Neural progenitor cell (in vitro differentiated cells): ENCODE measurements around the gene NFATC1. TPM values are rescaled to one million over a fixed set of nuclear protein-coding genes. Genes with fewer than 3 reads are reported as not detected.
A peak's percentile ranks its signal among the peaks of the same experiment; 100 is the strongest.

ENCODE experiments used
- DNase-seq: peaks from one replicate; pipeline ENCODE4 v3.0.0-alpha.2; 2016; ENCODE audit warnings: low spot score
- H2AFZ ChIP-seq: fragments of 200-600 bp; sonication (generic); replicated peaks from 2 replicates; pipeline ENCODE4 v1.6.1; 2016; ENCODE audit warnings: antibody characterized with exemption
- H3F3A ChIP-seq: fragments of 200-600 bp; sonication (generic); 2 replicates; pipeline ENCODE4 v1.6.1; 2016; ENCODE audit warnings: antibody characterized with exemption, low read depth
- H3K27ac ChIP-seq: fragments of 200-600 bp; sonication (generic); 2 replicates; pipeline ENCODE4 v1.5.1; 2016; ENCODE audit warnings: mild to moderate bottlenecking
- H3K27me3 ChIP-seq: fragments of 200-600 bp; sonication (generic); 2 replicates; pipeline ENCODE4 v1.6.1; 2016; ENCODE audit warnings: mild to moderate bottlenecking, moderate library complexity
- H3K36me3 ChIP-seq: fragments of 200-600 bp; sonication (generic); 2 replicates; pipeline ENCODE4 v1.5.1; 2016
- H3K4me1 ChIP-seq: fragments of 200-600 bp; sonication (generic); 2 replicates; pipeline ENCODE4 v1.6.1; 2016; ENCODE audit warnings: mixed run types
- H3K4me2 ChIP-seq: fragments of 200-600 bp; sonication (generic); 2 replicates; pipeline ENCODE4 v1.6.1; 2016
- H3K4me3 ChIP-seq: fragments of 200-600 bp; sonication (generic); 2 replicates; pipeline ENCODE4 v1.5.1; 2016
- H3K79me2 ChIP-seq: fragments of 200-600 bp; sonication (generic); 2 replicates; pipeline ENCODE4 v1.6.1; 2016; ENCODE audit warnings: low read depth
- H3K9ac ChIP-seq: fragments of 200-600 bp; sonication (generic); 2 replicates; pipeline ENCODE4 v1.6.1; 2016
- H3K9me3 ChIP-seq: fragments of 200-600 bp; sonication (generic); 2 replicates; pipeline ENCODE4 v1.5.1; 2016; ENCODE audit warnings: low read depth
- H4K20me1 ChIP-seq: fragments of 200-600 bp; sonication (generic); 2 replicates; pipeline ENCODE4 v1.6.1; 2016; ENCODE audit warnings: low read depth
- H3K27ac Mint-ChIP-seq: 3 replicates; pipeline ENCODE4 v1.8.0; 2021; ENCODE audit warnings: mixed read lengths
- H3K27me3 Mint-ChIP-seq: 2 replicates; pipeline ENCODE4 v1.8.0; 2022; ENCODE audit warnings: low read depth, mild to moderate bottlenecking, inconsistent platforms, moderate library complexity, mixed read lengths; ENCODE audit not compliant: insufficient read depth
- H3K36me3 Mint-ChIP-seq: 3 replicates; pipeline ENCODE4 v1.8.0; 2021; ENCODE audit warnings: mixed read lengths
- H3K4me1 Mint-ChIP-seq: 3 replicates; pipeline ENCODE4 v1.8.0; 2021; ENCODE audit warnings: mixed read lengths
- H3K4me3 Mint-ChIP-seq: 3 replicates; pipeline ENCODE4 v1.8.0; 2021; ENCODE audit warnings: mild to moderate bottlenecking, moderate library complexity, mixed read lengths
- H3K9me3 Mint-ChIP-seq: 3 replicates; pipeline ENCODE4 v1.8.0; 2020; ENCODE audit warnings: mixed read lengths
- EZH2 ChIP-seq: fragments of 200-600 bp; sonication (generic); IDR thresholded peaks from 2 replicates; pipeline ENCODE4 v1.6.1; 2017; ENCODE audit warnings: antibody characterized with exemption, mild to moderate bottlenecking, moderate library complexity
- EZH2phosphoT487 ChIP-seq: fragments of 200-600 bp; sonication (generic); IDR thresholded peaks from 2 replicates; pipeline ENCODE4 v1.6.1; 2017; ENCODE audit warnings: antibody characterized with exemption
- total RNA-seq: library from RNA; depleted of rRNA; stranded (reverse); fragments of >200 nt; gene quantifications from 2 replicates; pipeline ENCODE4 v1.2.3, GENCODE V29; 2015; ENCODE audit warnings: low replicate concordance
- TF ChIP-seq, protein P1 (sequence below): fragments of 200-600 bp; sonication (generic); IDR thresholded peaks from 2 replicates; pipeline ENCODE4 v1.5.1; 2017; ENCODE audit warnings: antibody characterized with exemption, mild to moderate bottlenecking

NFATC1 gene
- total RNA-seq, 1 donor from 2014 or later: 2.3 TPM

GRCh38 chr18:79554321-79554720, 158.6 kb downstream of the NFATC1 start:
- Histone ChIP-seq H2AFZ (no peak overlapping the region), H3K4me1 (no peaks in the 10 kb centered on the region), H3F3A (no peaks in the 10 kb centered on the region), H3K9me3 (no peaks in the 10 kb centered on the region), H3K4me2 (no peak overlapping the region), H3K79me2 (no peaks in the 10 kb centered on the region), H4K20me1 (no peaks in the 10 kb centered on the region), H3K27ac (no peak overlapping the region), H3K4me3 (no peak overlapping the region), H3K9ac (no peak overlapping the region), H3K27me3 (no peaks in the 10 kb centered on the region), H3K36me3 (no peaks in the 10 kb centered on the region)
- TF ChIP-seq, protein P1, sequence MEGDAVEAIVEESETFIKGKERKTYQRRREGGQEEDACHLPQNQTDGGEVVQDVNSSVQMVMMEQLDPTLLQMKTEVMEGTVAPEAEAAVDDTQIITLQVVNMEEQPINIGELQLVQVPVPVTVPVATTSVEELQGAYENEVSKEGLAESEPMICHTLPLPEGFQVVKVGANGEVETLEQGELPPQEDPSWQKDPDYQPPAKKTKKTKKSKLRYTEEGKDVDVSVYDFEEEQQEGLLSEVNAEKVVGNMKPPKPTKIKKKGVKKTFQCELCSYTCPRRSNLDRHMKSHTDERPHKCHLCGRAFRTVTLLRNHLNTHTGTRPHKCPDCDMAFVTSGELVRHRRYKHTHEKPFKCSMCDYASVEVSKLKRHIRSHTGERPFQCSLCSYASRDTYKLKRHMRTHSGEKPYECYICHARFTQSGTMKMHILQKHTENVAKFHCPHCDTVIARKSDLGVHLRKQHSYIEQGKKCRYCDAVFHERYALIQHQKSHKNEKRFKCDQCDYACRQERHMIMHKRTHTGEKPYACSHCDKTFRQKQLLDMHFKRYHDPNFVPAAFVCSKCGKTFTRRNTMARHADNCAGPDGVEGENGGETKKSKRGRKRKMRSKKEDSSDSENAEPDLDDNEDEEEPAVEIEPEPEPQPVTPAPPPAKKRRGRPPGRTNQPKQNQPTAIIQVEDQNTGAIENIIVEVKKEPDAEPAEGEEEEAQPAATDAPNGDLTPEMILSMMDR: no peak
- TF ChIP-seq EZH2 (no peak), EZH2phosphoT487 (no peak)
- peak overlapping the region; percentile 42 for H3K27ac Mint-ChIP-seq
- DNase-seq: no peak
- no peaks in the 10 kb centered on the region for H3K36me3 Mint-ChIP-seq
- H3K4me1 Mint-ChIP-seq: peaks cover 4% of the 10 kb centered on the region
- H3K9me3 Mint-ChIP-seq: peaks cover 8% of the 10 kb centered on the region
- H3K4me3 Mint-ChIP-seq: no peak overlapping the region
- peaks cover 6% of the 10 kb centered on the region for H3K27me3 Mint-ChIP-seq

GRCh38 chr18:79554945-79555645, 159.4 kb downstream of the NFATC1 start:
- Histone ChIP-seq H3K9ac (no peak overlapping the region), H3K27me3 (no peaks in the 10 kb centered on the region), H3K79me2 (no peaks in the 10 kb centered on the region), H4K20me1 (no peaks in the 10 kb centered on the region), H2AFZ (no peak overlapping the region), H3K9me3 (no peaks in the 10 kb centered on the region), H3K36me3 (no peaks in the 10 kb centered on the region), H3K27ac (no peak overlapping the region), H3K4me1 (no peaks in the 10 kb centered on the region), H3K4me2 (no peak overlapping the region), H3K4me3 (no peak overlapping the region), H3F3A (no peaks in the 10 kb centered on the region)
- peaks cover 13% of the 10 kb centered on the region for H3K9me3 Mint-ChIP-seq
- no peak for DNase-seq
- no peaks in the 10 kb centered on the region for H3K36me3 Mint-ChIP-seq
- peaks cover 8% of the 10 kb centered on the region for H3K27me3 Mint-ChIP-seq
- TF ChIP-seq, protein P1: no peak
- TF ChIP-seq EZH2phosphoT487: no peak
- TF ChIP-seq EZH2: no peak
- peak overlapping the region; percentile 63 for H3K27ac Mint-ChIP-seq
- peaks cover 4% of the 10 kb centered on the region for H3K4me1 Mint-ChIP-seq
- H3K4me3 Mint-ChIP-seq: no peak overlapping the region

DNA sequence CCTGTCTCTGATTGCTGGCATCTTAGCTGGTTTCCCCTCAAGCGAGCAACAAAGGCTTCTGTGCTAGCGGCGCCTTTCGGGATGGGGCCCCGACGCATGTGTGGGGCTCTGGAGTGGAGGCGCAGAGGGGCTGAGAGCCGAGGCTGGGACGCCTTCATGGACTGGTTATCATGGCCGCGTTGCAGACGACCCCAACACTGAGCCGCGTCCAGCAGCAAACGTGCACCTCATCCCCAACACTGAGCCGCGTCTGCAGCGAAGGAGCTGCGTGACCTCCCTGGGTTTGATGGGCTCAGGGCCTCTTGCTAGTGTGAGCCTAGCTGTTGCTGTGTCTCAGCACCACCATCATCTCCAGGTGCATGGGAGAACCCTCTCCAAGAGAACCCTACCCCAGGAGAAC, 160.2 kb downstream of the NFATC1 start:
- Mint-ChIP-seq H3K4me3 (no peak overlapping the region), H3K27ac (peak overlapping the region; percentile 63)
- no peak for DNase-seq

More for the DNA sequence above, 160.2 kb downstream of the NFATC1 start:
- peaks cover 4% of the 10 kb centered on the region for H3K4me1 Mint-ChIP-seq
- no peak overlapping the region for H3K9ac ChIP-seq
- H3K4me2 ChIP-seq: no peak overlapping the region
- peaks cover 15% of the 10 kb centered on the region for H3K9me3 Mint-ChIP-seq
- TF ChIP-seq, protein P1: no peak
- TF ChIP-seq EZH2phosphoT487: no peak
- TF ChIP-seq EZH2: no peak
- no peaks in the 10 kb centered on the region for H3K9me3 ChIP-seq
- H3K4me3 ChIP-seq: no peak overlapping the region
- H3K79me2 ChIP-seq: no peaks in the 10 kb centered on the region
- no peak overlapping the region for H2AFZ ChIP-seq
- H3K27ac ChIP-seq: no peak overlapping the region
- no peaks in the 10 kb centered on the region for H3K27me3 ChIP-seq
- no peaks in the 10 kb centered on the region for H3K36me3 ChIP-seq
- peaks cover 9% of the 10 kb centered on the region for H3K27me3 Mint-ChIP-seq
- H3K36me3 Mint-ChIP-seq: no peaks in the 10 kb centered on the region
- H3K4me1 ChIP-seq: no peaks in the 10 kb centered on the region
- no peaks in the 10 kb centered on the region for H3F3A ChIP-seq
- no peaks in the 10 kb centered on the region for H4K20me1 ChIP-seq
